ENCODE data around the gene PLCL1.
"Not testable (repeated sequence)": the region's sequence is repeated elsewhere in the genome, so short reads cannot be mapped to it uniquely, and the experiment has no call there.

PLCL1 gene

GRCh38 chr2:198000417-198000816 lies 196.0 kb downstream of the PLCL1 start:
- DNase-seq (ENCODE audit: low read depth), result no peak

- DNase-seq (ENCODE audit: low read depth), result no peak
Measured at GRCh38 chr2:198004173-198004572, 199.8 kb downstream of the PLCL1 start.

- no peak for DNase-seq (ENCODE audit: low read depth)
Measured at GRCh38 chr2:198004921-198005829, 200.8 kb downstream of the PLCL1 start.

- no peak for DNase-seq (ENCODE audit: low read depth)
Measured at GRCh38 chr2:198006733-198007132, 202.3 kb downstream of the PLCL1 start.

- no peak for DNase-seq (ENCODE audit: low read depth)
Measured at GRCh38 chr2:198008230-198008629, 203.8 kb downstream of the PLCL1 start.

GRCh38 chr2:198012025-198012424 lies 207.6 kb downstream of the PLCL1 start:
- no peak for DNase-seq (ENCODE audit: low read depth)

- DNase-seq (ENCODE audit: low read depth), result no peak
Measured at GRCh38 chr2:198016243-198016642, 211.8 kb downstream of the PLCL1 start.

- DNase-seq (ENCODE audit: low read depth), result no peak
Measured at GRCh38 chr2:198017068-198017467, 212.7 kb downstream of the PLCL1 start.

GRCh38 chr2:198028955-198029354 lies 224.6 kb downstream of the PLCL1 start:
- DNase-seq (ENCODE audit: low read depth), result no peak

- not testable (repeated sequence) for DNase-seq (ENCODE audit: low read depth)
Measured at GRCh38 chr2:198029576-198029975, 225.2 kb downstream of the PLCL1 start.

GRCh38 chr2:198033626-198034025 lies 229.2 kb downstream of the PLCL1 start:
- DNase-seq (ENCODE audit: low read depth), result no peak

GRCh38 chr2:198036029-198036879 lies 231.9 kb downstream of the PLCL1 start:
- no peak for DNase-seq (ENCODE audit: low read depth)

- no peak for DNase-seq (ENCODE audit: low read depth)
Measured at GRCh38 chr2:198040835-198041234, 236.4 kb downstream of the PLCL1 start.

GRCh38 chr2:198042189-198042588 lies 237.8 kb downstream of the PLCL1 start:
- DNase-seq (ENCODE audit: low read depth), result no peak

- DNase-seq (ENCODE audit: low read depth), result no peak
Measured at GRCh38 chr2:198044777-198045176, 240.4 kb downstream of the PLCL1 start.

- DNase-seq (ENCODE audit: low read depth), result no peak
Measured at GRCh38 chr2:198045227-198045626, 240.8 kb downstream of the PLCL1 start.

GRCh38 chr2:198052741-198053140 lies 248.3 kb downstream of the PLCL1 start:
- DNase-seq (ENCODE audit: low read depth), result no peak

GRCh38 chr2:198053148-198053547 lies 248.8 kb downstream of the PLCL1 start:
- DNase-seq (ENCODE audit: low read depth), result no peak

- no peak for DNase-seq (ENCODE audit: low read depth)
Measured at GRCh38 chr2:198053776-198054175, 249.4 kb downstream of the PLCL1 start.

GRCh38 chr2:198054299-198054698 lies 249.9 kb downstream of the PLCL1 start:
- DNase-seq (ENCODE audit: low read depth), result no peak

- DNase-seq (ENCODE audit: low read depth), result no peak
Measured at GRCh38 chr2:198055716-198056115, 251.3 kb downstream of the PLCL1 start.

GRCh38 chr2:198056836-198057235 lies 252.4 kb downstream of the PLCL1 start:
- DNase-seq (ENCODE audit: low read depth), result no peak

GRCh38 chr2:198059800-198060199 lies 255.4 kb downstream of the PLCL1 start:
- no peak for DNase-seq (ENCODE audit: low read depth)

Measured in stimulated activated CD8-positive, alpha-beta memory T cell treated with anti-CD3 and anti-CD28 coated beads, Interleukin-12 subunit alpha, Interleukin-12 subunit beta, amount 100 ng/mL, for 4 hours (primary cell).